Ramos (cell line): ENCODE results near the gene TGIF2LY.
"Not testable (repeated sequence)": the region's sequence is repeated elsewhere in the genome, so short reads cannot be mapped to it uniquely, and the experiment has no call there.

Experiments
- in situ Hi-C: fragments of 300-500 bp; cut with MboI; formaldehyde crosslinking; loops from one replicate; pipeline ENCODE4 v1.14.3; 2022; ENCODE audit warnings: low sequenced_read_pairs; ENCODE audit not compliant: unreplicated experiment

Gene TGIF2LY

GRCh38 chrY:3578767-3579166 lies at the start of gene TGIF2LY:
Gene TGIF2LY, plus strand, starts transcription at chrY:3579067. Its CDS starts 178 bp downstream, at chrY:3579245.
- in situ Hi-C loops, result not testable (repeated sequence)
